ENCODE data around the gene WIZ.
"Not testable (repeated sequence)": the region's sequence is repeated elsewhere in the genome, so short reads cannot be mapped to it uniquely, and the experiment has no call there.

Gene WIZ

GRCh38 chr19:15449620-15450527 is at the start of gene WIZ:
Gene WIZ (minus strand): TSS chr19:15449956. CDS start chr19:15448307, 1,649 bp downstream.
- DNase-seq = peak; percentile 64 to 79 (median 74)

GRCh38 chr19:15498910-15499309 is 49.2 kb upstream of the WIZ start:
- DNase-seq = no peak

GRCh38 chr19:15498156-15498858 is 48.6 kb upstream of the WIZ start:
- no peak for DNase-seq

GRCh38 chr19:15495151-15495550 is 45.4 kb upstream of the WIZ start:
- no peak for DNase-seq

GRCh38 chr19:15488489-15489226 is 38.9 kb upstream of the WIZ start:
- no peak for DNase-seq

- DNase-seq = no peak
Measured at GRCh38 chr19:15487038-15487437, 37.3 kb upstream of the WIZ start.

- DNase-seq = not testable (repeated sequence)
Measured at GRCh38 chr19:15485768-15486167, 36.0 kb upstream of the WIZ start.

- DNase-seq = not testable (repeated sequence)
Measured at GRCh38 chr19:15480996-15481395, 31.2 kb upstream of the WIZ start.

- DNase-seq = no peak
Measured at GRCh38 chr19:15479391-15480345, 29.9 kb upstream of the WIZ start, which contains the start of gene PGLYRP2. Gene PGLYRP2 (minus strand): TSS chr19:15479501. CDS start chr19:15479371, 130 bp downstream.

GRCh38 chr19:15476325-15476724 is 26.6 kb upstream of the WIZ start:
- no peak for DNase-seq

- DNase-seq = no peak
Measured at GRCh38 chr19:15475611-15476010, 25.9 kb upstream of the WIZ start.

- no peak for DNase-seq
Measured at GRCh38 chr19:15475169-15475568, 25.4 kb upstream of the WIZ start.

- not testable (repeated sequence) for DNase-seq
Measured at GRCh38 chr19:15473821-15474220, 24.1 kb upstream of the WIZ start.

- no peak for DNase-seq
Measured at GRCh38 chr19:15471639-15472101, 21.9 kb upstream of the WIZ start.

GRCh38 chr19:15469513-15470297 is 19.9 kb upstream of the WIZ start:
- DNase-seq = no peak

- no peak for DNase-seq
Measured at GRCh38 chr19:15468675-15469512, 19.1 kb upstream of the WIZ start.

- no peak for DNase-seq
Measured at GRCh38 chr19:15467734-15468214, 18.0 kb upstream of the WIZ start.

- DNase-seq = no peak
Measured at GRCh38 chr19:15466851-15467733, 17.3 kb upstream of the WIZ start.

Data from activated CD4-positive, CD25-positive, alpha-beta regulatory T cell (primary cell).